ENCODE results near the gene UBE2U.

DNA sequence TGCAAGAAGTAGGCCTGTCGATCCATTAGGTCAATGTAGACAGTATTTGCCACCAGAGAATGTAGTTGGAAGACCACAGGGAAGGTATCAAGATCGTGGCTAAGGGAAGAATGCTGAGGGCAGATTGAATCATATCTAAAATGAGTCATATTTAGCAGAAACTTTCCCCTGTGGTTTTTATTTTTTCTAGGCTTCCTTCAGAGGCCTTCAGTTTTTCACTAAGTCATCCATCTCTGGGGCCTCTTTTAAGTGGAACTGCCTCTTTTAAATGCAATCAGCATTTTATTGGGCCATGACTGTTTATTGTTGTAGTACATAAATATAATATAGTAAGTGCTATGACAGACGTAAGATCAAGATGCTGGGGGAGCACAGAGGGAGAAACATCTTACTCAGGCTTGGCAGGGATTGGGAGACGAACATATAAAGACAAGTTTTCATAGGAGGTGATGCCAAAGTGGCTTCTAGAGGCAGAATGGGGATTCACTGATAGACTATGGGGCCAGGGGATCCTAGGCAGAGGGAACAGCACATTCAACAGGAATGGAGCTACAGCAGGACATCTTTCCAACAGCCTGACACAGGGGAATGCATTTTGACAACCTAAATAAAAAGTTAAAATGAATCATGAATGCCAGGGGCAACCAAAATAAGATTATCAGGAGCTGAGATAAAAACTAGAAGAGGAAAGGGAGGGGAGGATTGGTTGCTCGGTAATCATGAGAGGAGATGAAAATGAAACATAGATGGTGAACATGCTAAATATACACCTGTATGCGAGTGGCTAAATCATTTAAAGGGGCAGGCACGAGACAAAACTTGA, 20.1 kb downstream of the UBE2U start:
- TF ChIP-seq, protein P1, sequence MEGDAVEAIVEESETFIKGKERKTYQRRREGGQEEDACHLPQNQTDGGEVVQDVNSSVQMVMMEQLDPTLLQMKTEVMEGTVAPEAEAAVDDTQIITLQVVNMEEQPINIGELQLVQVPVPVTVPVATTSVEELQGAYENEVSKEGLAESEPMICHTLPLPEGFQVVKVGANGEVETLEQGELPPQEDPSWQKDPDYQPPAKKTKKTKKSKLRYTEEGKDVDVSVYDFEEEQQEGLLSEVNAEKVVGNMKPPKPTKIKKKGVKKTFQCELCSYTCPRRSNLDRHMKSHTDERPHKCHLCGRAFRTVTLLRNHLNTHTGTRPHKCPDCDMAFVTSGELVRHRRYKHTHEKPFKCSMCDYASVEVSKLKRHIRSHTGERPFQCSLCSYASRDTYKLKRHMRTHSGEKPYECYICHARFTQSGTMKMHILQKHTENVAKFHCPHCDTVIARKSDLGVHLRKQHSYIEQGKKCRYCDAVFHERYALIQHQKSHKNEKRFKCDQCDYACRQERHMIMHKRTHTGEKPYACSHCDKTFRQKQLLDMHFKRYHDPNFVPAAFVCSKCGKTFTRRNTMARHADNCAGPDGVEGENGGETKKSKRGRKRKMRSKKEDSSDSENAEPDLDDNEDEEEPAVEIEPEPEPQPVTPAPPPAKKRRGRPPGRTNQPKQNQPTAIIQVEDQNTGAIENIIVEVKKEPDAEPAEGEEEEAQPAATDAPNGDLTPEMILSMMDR (IDR thresholded peaks at IDR 0.05), result no peak
- no peak for TF ChIP-seq POLR2A (IDR thresholded peaks at IDR 0.05)

Data from Peyer's patch (tissue), 4 donors.